ENCODE measurements around the gene ZBTB24. TPM values are rescaled to one million over a fixed set of nuclear protein-coding genes. Genes with fewer than 3 reads are reported as not detected.

The ZBTB24 gene
- total RNA-seq, 1 donor from 2014 or later: 6.3 TPM

- TF ChIP-seq CTCF (IDR thresholded peaks at IDR 0.05; ENCODE audit: insufficient read depth, low read length, severe bottlenecking): no peak
- no peaks in the 10 kb centered on the region for H3K27me3 ChIP-seq (ENCODE audit: control insufficient read depth, insufficient read depth, low read length)
- peaks cover 14% of the 10 kb centered on the region for H3K36me3 ChIP-seq (ENCODE audit: control insufficient read depth, insufficient read depth, low read length)
- no peak overlapping the region for H3K4me3 ChIP-seq (ENCODE audit: low read depth, low read length)
- FAIRE-seq (no peak), DNase-seq (ENCODE audit: low read depth) (no peak)
Observed at GRCh38 chr6:109474995-109475394, 8.0 kb downstream of the ZBTB24 start.

GRCh38 chr6:109473120-109473519 is 9.9 kb downstream of the ZBTB24 start:
- H3K36me3 ChIP-seq (ENCODE audit: control insufficient read depth, insufficient read depth, low read length): peaks cover 16% of the 10 kb centered on the region
- no peak for TF ChIP-seq CTCF (IDR thresholded peaks at IDR 0.05; ENCODE audit: insufficient read depth, low read length, severe bottlenecking)
- FAIRE-seq (no peak), DNase-seq (ENCODE audit: low read depth) (no peak)
- H3K4me3 ChIP-seq (ENCODE audit: low read depth, low read length): no peak overlapping the region
- no peaks in the 10 kb centered on the region for H3K27me3 ChIP-seq (ENCODE audit: control insufficient read depth, insufficient read depth, low read length)

GRCh38 chr6:109472132-109472995 is 10.7 kb downstream of the ZBTB24 start:
- FAIRE-seq: no peak
- peaks cover 16% of the 10 kb centered on the region for H3K36me3 ChIP-seq (ENCODE audit: control insufficient read depth, insufficient read depth, low read length)
- H3K4me3 ChIP-seq (ENCODE audit: low read depth, low read length): no peak overlapping the region
- no peak for TF ChIP-seq CTCF (IDR thresholded peaks at IDR 0.05; ENCODE audit: insufficient read depth, low read length, severe bottlenecking)
- DNase-seq (ENCODE audit: low read depth): no peak
- no peaks in the 10 kb centered on the region for H3K27me3 ChIP-seq (ENCODE audit: control insufficient read depth, insufficient read depth, low read length)

GRCh38 chr6:109471105-109471810 is 11.8 kb downstream of the ZBTB24 start:
- peaks cover 13% of the 10 kb centered on the region for H3K36me3 ChIP-seq (ENCODE audit: control insufficient read depth, insufficient read depth, low read length)
- FAIRE-seq (no peak), DNase-seq (ENCODE audit: low read depth) (no peak)

GRCh38 chr6:109469591-109470189 is 13.3 kb downstream of the ZBTB24 start:
- TF ChIP-seq CTCF (IDR thresholded peaks at IDR 0.05; ENCODE audit: insufficient read depth, low read length, severe bottlenecking): no peak
- DNase-seq (ENCODE audit: low read depth): no peak
- H3K4me3 ChIP-seq (ENCODE audit: low read depth, low read length): no peak overlapping the region
- FAIRE-seq: no peak
- H3K36me3 ChIP-seq (ENCODE audit: control insufficient read depth, insufficient read depth, low read length): peaks cover 13% of the 10 kb centered on the region
- H3K27me3 ChIP-seq (ENCODE audit: control insufficient read depth, insufficient read depth, low read length): no peaks in the 10 kb centered on the region

More at GRCh38 chr6:109471105-109471810, 11.8 kb downstream of the ZBTB24 start:
- no peak for TF ChIP-seq CTCF (IDR thresholded peaks at IDR 0.05; ENCODE audit: insufficient read depth, low read length, severe bottlenecking)
- Histone ChIP-seq H3K4me3 (ENCODE audit: low read depth, low read length) (no peak overlapping the region), H3K27me3 (ENCODE audit: control insufficient read depth, insufficient read depth, low read length) (no peaks in the 10 kb centered on the region)

Measured in bronchial epithelial cell (primary cell).